Panc1 (cell line): ENCODE measurements around the gene HECTD3.

ENCODE experiments used
- POLR2AphosphoS5 ChIP-seq: IDR thresholded peaks from 2 replicates; pipeline ENCODE4 v1.6.1; 2012; ENCODE audit warnings: mild to moderate bottlenecking, low read depth, low read length, moderate library complexity
- SIN3A ChIP-seq: IDR thresholded peaks from 2 replicates; pipeline ENCODE4 v1.6.1; 2012; ENCODE audit warnings: low read depth, mild to moderate bottlenecking, low read length, moderate library complexity, borderline replicate concordance; ENCODE audit not compliant: insufficient read depth
- TF ChIP-seq, protein P1 (sequence below): fragments of 450-650 bp; IDR thresholded peaks from 2 replicates; pipeline ENCODE4 v1.5.1; 2017; ENCODE audit warnings: mild to moderate bottlenecking
- TF ChIP-seq, protein P2 (sequence below), 2 experiments: IDR thresholded peaks; 2 replicates each; pipeline ENCODE4 v1.6.1; 2011 to 2012; ENCODE audit warnings: low read depth in 2 of 2, control low read depth in 1 of 2, low read length in 1 of 2, mild to moderate bottlenecking in 1 of 2, moderate library complexity in 1 of 2; ENCODE audit not compliant: insufficient read depth in 1 of 2

DNA sequence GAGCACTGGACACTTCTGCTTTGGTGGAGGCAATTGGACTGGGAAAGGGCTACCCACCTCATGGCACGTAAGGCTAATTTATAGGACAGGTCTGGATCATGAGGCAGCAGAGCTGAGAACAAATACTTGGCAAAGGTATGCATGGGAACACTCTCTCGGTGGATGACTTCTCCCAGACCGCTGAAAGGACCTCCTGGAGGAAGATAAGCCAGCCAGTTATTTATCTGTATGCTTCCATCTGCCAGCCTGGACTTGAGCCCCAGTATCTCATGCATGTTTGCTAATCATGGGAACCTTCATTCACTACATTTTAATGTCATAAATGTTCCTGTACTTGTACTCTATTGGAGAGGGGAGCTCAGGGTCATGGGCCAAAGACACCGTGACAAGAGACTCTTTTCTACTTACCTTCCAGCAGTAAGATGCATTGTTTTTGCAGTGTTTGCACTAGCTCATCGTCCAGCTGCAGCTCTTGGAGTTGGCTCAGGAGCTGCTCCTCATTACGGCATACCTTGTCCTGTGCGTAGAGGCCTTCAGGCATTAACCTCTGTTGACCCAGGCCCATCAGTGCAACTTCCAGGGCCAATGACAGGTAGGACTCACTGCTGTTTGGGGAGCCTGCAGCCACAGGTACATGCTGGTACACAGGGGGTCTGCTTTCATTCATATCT is 24.6 kb upstream of the HECTD3 start:
- no peak for TF ChIP-seq POLR2AphosphoS5
- TF ChIP-seq, protein P1, sequence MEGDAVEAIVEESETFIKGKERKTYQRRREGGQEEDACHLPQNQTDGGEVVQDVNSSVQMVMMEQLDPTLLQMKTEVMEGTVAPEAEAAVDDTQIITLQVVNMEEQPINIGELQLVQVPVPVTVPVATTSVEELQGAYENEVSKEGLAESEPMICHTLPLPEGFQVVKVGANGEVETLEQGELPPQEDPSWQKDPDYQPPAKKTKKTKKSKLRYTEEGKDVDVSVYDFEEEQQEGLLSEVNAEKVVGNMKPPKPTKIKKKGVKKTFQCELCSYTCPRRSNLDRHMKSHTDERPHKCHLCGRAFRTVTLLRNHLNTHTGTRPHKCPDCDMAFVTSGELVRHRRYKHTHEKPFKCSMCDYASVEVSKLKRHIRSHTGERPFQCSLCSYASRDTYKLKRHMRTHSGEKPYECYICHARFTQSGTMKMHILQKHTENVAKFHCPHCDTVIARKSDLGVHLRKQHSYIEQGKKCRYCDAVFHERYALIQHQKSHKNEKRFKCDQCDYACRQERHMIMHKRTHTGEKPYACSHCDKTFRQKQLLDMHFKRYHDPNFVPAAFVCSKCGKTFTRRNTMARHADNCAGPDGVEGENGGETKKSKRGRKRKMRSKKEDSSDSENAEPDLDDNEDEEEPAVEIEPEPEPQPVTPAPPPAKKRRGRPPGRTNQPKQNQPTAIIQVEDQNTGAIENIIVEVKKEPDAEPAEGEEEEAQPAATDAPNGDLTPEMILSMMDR: no peak
- no peak for TF ChIP-seq SIN3A
- TF ChIP-seq, protein P2, sequence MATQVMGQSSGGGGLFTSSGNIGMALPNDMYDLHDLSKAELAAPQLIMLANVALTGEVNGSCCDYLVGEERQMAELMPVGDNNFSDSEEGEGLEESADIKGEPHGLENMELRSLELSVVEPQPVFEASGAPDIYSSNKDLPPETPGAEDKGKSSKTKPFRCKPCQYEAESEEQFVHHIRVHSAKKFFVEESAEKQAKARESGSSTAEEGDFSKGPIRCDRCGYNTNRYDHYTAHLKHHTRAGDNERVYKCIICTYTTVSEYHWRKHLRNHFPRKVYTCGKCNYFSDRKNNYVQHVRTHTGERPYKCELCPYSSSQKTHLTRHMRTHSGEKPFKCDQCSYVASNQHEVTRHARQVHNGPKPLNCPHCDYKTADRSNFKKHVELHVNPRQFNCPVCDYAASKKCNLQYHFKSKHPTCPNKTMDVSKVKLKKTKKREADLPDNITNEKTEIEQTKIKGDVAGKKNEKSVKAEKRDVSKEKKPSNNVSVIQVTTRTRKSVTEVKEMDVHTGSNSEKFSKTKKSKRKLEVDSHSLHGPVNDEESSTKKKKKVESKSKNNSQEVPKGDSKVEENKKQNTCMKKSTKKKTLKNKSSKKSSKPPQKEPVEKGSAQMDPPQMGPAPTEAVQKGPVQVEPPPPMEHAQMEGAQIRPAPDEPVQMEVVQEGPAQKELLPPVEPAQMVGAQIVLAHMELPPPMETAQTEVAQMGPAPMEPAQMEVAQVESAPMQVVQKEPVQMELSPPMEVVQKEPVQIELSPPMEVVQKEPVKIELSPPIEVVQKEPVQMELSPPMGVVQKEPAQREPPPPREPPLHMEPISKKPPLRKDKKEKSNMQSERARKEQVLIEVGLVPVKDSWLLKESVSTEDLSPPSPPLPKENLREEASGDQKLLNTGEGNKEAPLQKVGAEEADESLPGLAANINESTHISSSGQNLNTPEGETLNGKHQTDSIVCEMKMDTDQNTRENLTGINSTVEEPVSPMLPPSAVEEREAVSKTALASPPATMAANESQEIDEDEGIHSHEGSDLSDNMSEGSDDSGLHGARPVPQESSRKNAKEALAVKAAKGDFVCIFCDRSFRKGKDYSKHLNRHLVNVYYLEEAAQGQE (IDR thresholded peaks at IDR 0.05; ENCODE audit: insufficient read depth in 1 of 2, low read depth in 2 of 2, low read length in 1 of 2): no peak
